Mesendoderm (in vitro differentiated cells): Measurements from ENCODE around the gene PLPP1.

Experiments used
- DNase-seq: peaks from one replicate; pipeline ENCODE4 v3.0.0; 2013
- H2AK5ac ChIP-seq: 2 replicates; pipeline ENCODE4 v1.6.1; 2013; ENCODE audit warnings: low read length, inconsistent platforms
- H2BK120ac ChIP-seq: 2 replicates; pipeline ENCODE4 v1.6.1; 2013; ENCODE audit warnings: low read depth, mild to moderate bottlenecking, low read length, moderate library complexity, mixed read lengths
- H2BK15ac ChIP-seq: replicated peaks from 2 replicates; pipeline ENCODE4 v1.6.1; 2013; ENCODE audit warnings: low read depth, mild to moderate bottlenecking, moderate library complexity
- H2BK5ac ChIP-seq: 2 replicates; pipeline ENCODE4 v1.6.1; 2013; ENCODE audit warnings: low read length, inconsistent platforms
- H3K18ac ChIP-seq: 2 replicates; pipeline ENCODE4 v1.6.1; 2013; ENCODE audit warnings: mild to moderate bottlenecking, low read length, mixed read lengths
- H3K23ac ChIP-seq: one replicate; pipeline ENCODE4 v1.6.1; 2013; ENCODE audit warnings: low read length
- H3K27ac ChIP-seq: 2 replicates; pipeline ENCODE4 v1.5.1; 2013; ENCODE audit warnings: low read depth, mild to moderate bottlenecking, inconsistent platforms, low read length, moderate library complexity
- H3K27me3 ChIP-seq: 2 replicates; pipeline ENCODE4 v1.6.1; 2013; ENCODE audit warnings: low read length, control low read depth, mild to moderate bottlenecking, inconsistent platforms; ENCODE audit not compliant: insufficient read depth, poor library complexity
- H3K36me3 ChIP-seq: 2 replicates; pipeline ENCODE4 v1.6.1; 2013; ENCODE audit warnings: low read length, inconsistent platforms; ENCODE audit not compliant: control insufficient read depth, insufficient read depth
- H3K4ac ChIP-seq: one replicate; pipeline ENCODE4 v1.6.1; 2013; ENCODE audit warnings: low read depth, mild to moderate bottlenecking, low read length, moderate library complexity
- H3K4me1 ChIP-seq: 2 replicates; pipeline ENCODE4 v1.6.1; 2013; ENCODE audit warnings: low read depth, low read length, inconsistent platforms; ENCODE audit not compliant: control insufficient read depth
- H3K4me2 ChIP-seq: 2 replicates; pipeline ENCODE4 v1.6.1; 2013; ENCODE audit warnings: low read length
- H3K4me3 ChIP-seq: 2 replicates; pipeline ENCODE4 v1.5.1; 2013; ENCODE audit warnings: mild to moderate bottlenecking, low read length
- H3K56ac ChIP-seq: one replicate; pipeline ENCODE4 v1.6.1; 2013; ENCODE audit warnings: low read length
- H3K79me1 ChIP-seq: 2 replicates; pipeline ENCODE4 v1.6.1; 2013; ENCODE audit warnings: low read length, inconsistent platforms
- H3K79me2 ChIP-seq: 2 replicates; pipeline ENCODE4 v1.6.1; 2013; ENCODE audit warnings: mild to moderate bottlenecking, low read length; ENCODE audit not compliant: control insufficient read depth, insufficient read depth
- H3K9ac ChIP-seq: 2 replicates; pipeline ENCODE4 v1.6.1; 2013; ENCODE audit warnings: low read length, inconsistent platforms
- H4K5ac ChIP-seq: one replicate; pipeline ENCODE4 v1.6.1; 2013; ENCODE audit warnings: low read length
- H4K8ac ChIP-seq: one replicate; pipeline ENCODE4 v1.6.1; 2013; ENCODE audit warnings: low read depth, mild to moderate bottlenecking, control low read depth, low read length, moderate library complexity
- WGBS: extraction: QIAGEN DNeasy Blood & Tissue Kit; methylation state at CpG from one replicate; pipeline ENCODE4 v1.1.7; 2013; ENCODE audit warnings: low lambda C conversion rate, missing lambda C conversion rate; ENCODE audit not compliant: insufficient coverage; ENCODE audit errors: extremely low coverage; 5-methylcytosine and 5-hydroxymethylcytosine counted together

PLPP1 gene

GRCh38 chr5:55470282-55470681 lies 64.5 kb downstream of the PLPP1 start:
- no peak overlapping the region for H3K9ac ChIP-seq
- H3K4ac ChIP-seq, result no peak overlapping the region
- H3K23ac ChIP-seq, result no peak overlapping the region
- no peak overlapping the region for H3K56ac ChIP-seq
- H2BK120ac ChIP-seq, result no peak overlapping the region
- no CpG with 5 or more reads among the region's 1 CpG for WGBS
- H2BK5ac ChIP-seq, result no peak overlapping the region
- H3K4me1 ChIP-seq, result no peaks in the 10 kb centered on the region
- H4K8ac ChIP-seq, result no peak overlapping the region
- H2BK15ac ChIP-seq, result no peak overlapping the region
- H2AK5ac ChIP-seq, result no peak overlapping the region
- no peaks in the 10 kb centered on the region for H3K27me3 ChIP-seq
- no peak for DNase-seq
- H3K79me1 ChIP-seq, result no peaks in the 10 kb centered on the region
- no peak overlapping the region for H4K5ac ChIP-seq
- H3K36me3 ChIP-seq, result peaks cover 2% of the 10 kb centered on the region
- H3K18ac ChIP-seq, result peak overlapping the region; percentile 10
- no peak overlapping the region for H3K27ac ChIP-seq
- no peak overlapping the region for H3K4me3 ChIP-seq
- H3K4me2 ChIP-seq, result no peak overlapping the region
- H3K79me2 ChIP-seq, result no peaks in the 10 kb centered on the region

- Histone ChIP-seq H3K56ac (no peak overlapping the region), H3K79me2 (no peaks in the 10 kb centered on the region), H3K36me3 (peaks cover 2% of the 10 kb centered on the region), H3K27me3 (no peaks in the 10 kb centered on the region), H4K8ac (no peak overlapping the region), H3K18ac (no peak overlapping the region), H2BK5ac (no peak overlapping the region), H2BK15ac (no peak overlapping the region), H3K4me3 (no peak overlapping the region), H3K79me1 (no peaks in the 10 kb centered on the region), H4K5ac (no peak overlapping the region), H3K4me1 (no peaks in the 10 kb centered on the region), H3K27ac (no peak overlapping the region), H2BK120ac (no peak overlapping the region), H3K23ac (no peak overlapping the region), H3K4ac (no peak overlapping the region), H3K4me2 (no peak overlapping the region), H3K9ac (no peak overlapping the region), H2AK5ac (no peak overlapping the region)
- DNase-seq, result no peak
Observed at GRCh38 chr5:55469839-55470238, 64.9 kb downstream of the PLPP1 start.

- Histone ChIP-seq H3K18ac (no peak overlapping the region), H3K27ac (no peak overlapping the region), H3K36me3 (peaks cover 2% of the 10 kb centered on the region), H3K79me2 (no peaks in the 10 kb centered on the region), H2AK5ac (no peak overlapping the region), H3K23ac (no peak overlapping the region), H3K27me3 (no peaks in the 10 kb centered on the region), H3K4ac (no peak overlapping the region), H3K4me1 (no peaks in the 10 kb centered on the region), H2BK5ac (no peak overlapping the region), H3K9ac (no peak overlapping the region), H3K4me2 (no peak overlapping the region), H2BK15ac (no peak overlapping the region), H3K4me3 (no peak overlapping the region), H4K8ac (no peak overlapping the region), H2BK120ac (no peak overlapping the region), H4K5ac (no peak overlapping the region), H3K79me1 (no peaks in the 10 kb centered on the region), H3K56ac (no peak overlapping the region)
- no peak for DNase-seq
- no CpG with 5 or more reads among the region's 5 CpGs for WGBS
Observed at GRCh38 chr5:55467862-55468551, 66.8 kb downstream of the PLPP1 start.

GRCh38 chr5:55463613-55464012 lies 71.2 kb downstream of the PLPP1 start:
- no peak for DNase-seq

GRCh38 chr5:55459572-55459971 lies 75.2 kb downstream of the PLPP1 start:
- Histone ChIP-seq H2AK5ac (no peak overlapping the region), H3K4ac (no peak overlapping the region), H2BK15ac (no peak overlapping the region), H3K36me3 (no peaks in the 10 kb centered on the region), H3K79me1 (no peaks in the 10 kb centered on the region), H3K27ac (no peak overlapping the region), H4K8ac (no peak overlapping the region), H3K4me1 (no peaks in the 10 kb centered on the region), H3K79me2 (no peaks in the 10 kb centered on the region), H3K23ac (no peak overlapping the region), H2BK5ac (no peak overlapping the region), H3K9ac (no peak overlapping the region), H3K18ac (no peak overlapping the region), H3K4me3 (no peak overlapping the region), H4K5ac (no peak overlapping the region), H3K56ac (no peak overlapping the region), H3K4me2 (no peak overlapping the region), H3K27me3 (no peaks in the 10 kb centered on the region), H2BK120ac (no peak overlapping the region)
- WGBS, result no CpG with 5 or more reads among the region's 2 CpGs
- DNase-seq, result no peak

More at GRCh38 chr5:55463613-55464012, 71.2 kb downstream of the PLPP1 start:
- Histone ChIP-seq H3K23ac (no peak overlapping the region), H3K4me2 (no peak overlapping the region), H3K4ac (no peak overlapping the region), H3K18ac (no peak overlapping the region), H2BK15ac (no peak overlapping the region), H2BK5ac (no peak overlapping the region), H3K9ac (no peak overlapping the region), H3K27me3 (no peaks in the 10 kb centered on the region), H3K79me2 (no peaks in the 10 kb centered on the region), H4K5ac (no peak overlapping the region), H4K8ac (no peak overlapping the region), H2AK5ac (no peak overlapping the region), H3K79me1 (no peaks in the 10 kb centered on the region), H3K36me3 (peaks cover 2% of the 10 kb centered on the region), H3K27ac (no peak overlapping the region), H3K56ac (no peak overlapping the region), H2BK120ac (no peak overlapping the region), H3K4me1 (no peaks in the 10 kb centered on the region), H3K4me3 (no peak overlapping the region)
- no CpG with 5 or more reads among the region's 3 CpGs for WGBS
